UCSD-AML1 (cell line): Measurements from ENCODE around the gene ARL15.

ENCODE experiments used
- DNase-seq: peaks from one replicate; lab custom pipeline; 2025; ENCODE audit not compliant: unreplicated experiment; lab: John Stamatoyannopoulos, UW

The ARL15 gene

GRCh38 chr5:53915120-53915519 is 395.3 kb downstream of the ARL15 start:
- no peak for DNase-seq

- no peak for DNase-seq
Observed at GRCh38 chr5:53913941-53914340, 396.4 kb downstream of the ARL15 start.

- DNase-seq, result no peak
Observed at GRCh38 chr5:53908757-53909156, 401.6 kb downstream of the ARL15 start.

GRCh38 chr5:53907827-53908226 is 402.5 kb downstream of the ARL15 start:
- no peak for DNase-seq

GRCh38 chr5:53906736-53907135 is 403.6 kb downstream of the ARL15 start:
- no peak for DNase-seq

GRCh38 chr5:53902296-53902907 is 408.0 kb downstream of the ARL15 start:
- DNase-seq, result no peak

- DNase-seq, result no peak
Observed at GRCh38 chr5:53900677-53901076, 409.7 kb downstream of the ARL15 start.

GRCh38 chr5:53895091-53895683 is 415.2 kb downstream of the ARL15 start:
- DNase-seq, result peak; percentile 8

GRCh38 chr5:53893626-53894025 is 416.7 kb downstream of the ARL15 start:
- DNase-seq, result no peak

- no peak for DNase-seq
Observed at GRCh38 chr5:53892224-53892623, 418.1 kb downstream of the ARL15 start.

GRCh38 chr5:53891159-53891558 is 419.2 kb downstream of the ARL15 start:
- no peak for DNase-seq

- no peak for DNase-seq
Observed at GRCh38 chr5:53890490-53890889, 419.9 kb downstream of the ARL15 start.

- DNase-seq, result no peak
Observed at GRCh38 chr5:53884844-53885243, 425.5 kb downstream of the ARL15 start.

GRCh38 chr5:53884417-53884816 is 426.0 kb downstream of the ARL15 start:
- peak; percentile 12 for DNase-seq

- no peak for DNase-seq
Observed at GRCh38 chr5:53882676-53883031, 427.7 kb downstream of the ARL15 start.

GRCh38 chr5:53882006-53882675 is 428.2 kb downstream of the ARL15 start:
- no peak for DNase-seq

- no peak for DNase-seq
Observed at GRCh38 chr5:53879708-53880323, 430.6 kb downstream of the ARL15 start.

- DNase-seq, result no peak
Observed at GRCh38 chr5:53878015-53878414, 432.4 kb downstream of the ARL15 start.

GRCh38 chr5:53877243-53877642 is 433.1 kb downstream of the ARL15 start:
- DNase-seq, result no peak

- peak; percentile 5 for DNase-seq
Observed at GRCh38 chr5:53874409-53874808, 436.0 kb downstream of the ARL15 start.

- DNase-seq, result no peak
Observed at GRCh38 chr5:53873235-53873634, 437.1 kb downstream of the ARL15 start.

- peak; percentile 10 for DNase-seq
Observed at GRCh38 chr5:53871775-53872174, 438.6 kb downstream of the ARL15 start.
